ENCODE data around the gene AUH.

AUH gene

DNA sequence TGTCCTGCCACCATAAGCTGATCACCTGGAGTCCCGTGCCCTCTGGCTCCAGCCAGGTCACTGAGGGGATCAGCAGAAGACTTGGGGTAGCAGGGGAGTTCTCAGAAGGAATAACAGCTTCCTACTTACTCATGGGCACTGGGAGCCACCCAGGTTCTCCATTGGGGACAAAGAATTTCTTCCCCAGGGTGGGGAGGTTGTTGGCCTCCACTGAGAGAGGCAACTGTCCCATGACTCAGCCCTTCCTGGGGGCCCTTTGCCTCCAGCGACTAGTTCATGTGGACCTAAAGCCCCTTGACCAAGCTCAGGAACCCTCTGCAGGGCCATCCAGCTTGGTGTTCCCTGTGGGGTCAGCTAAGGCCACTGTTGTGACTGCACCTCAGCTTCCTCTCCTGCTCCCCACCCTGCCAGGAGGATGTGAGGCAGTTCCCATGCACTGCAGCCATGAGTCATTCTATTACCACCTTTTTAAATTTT, 175.0 kb downstream of the AUH start:
- Mint-ChIP-seq H3K27me3 (no peaks in the 10 kb centered on the region), H3K4me3 (no peak overlapping the region), H3K27ac (peak overlapping the region; percentile 72), H3K9me3 (ENCODE audit: low read depth) (no peaks in the 10 kb centered on the region), H3K36me3 (peaks cover 2% of the 10 kb centered on the region), H3K4me1 (ENCODE audit: low read depth) (peaks cover 24% of the 10 kb centered on the region)

DNA sequence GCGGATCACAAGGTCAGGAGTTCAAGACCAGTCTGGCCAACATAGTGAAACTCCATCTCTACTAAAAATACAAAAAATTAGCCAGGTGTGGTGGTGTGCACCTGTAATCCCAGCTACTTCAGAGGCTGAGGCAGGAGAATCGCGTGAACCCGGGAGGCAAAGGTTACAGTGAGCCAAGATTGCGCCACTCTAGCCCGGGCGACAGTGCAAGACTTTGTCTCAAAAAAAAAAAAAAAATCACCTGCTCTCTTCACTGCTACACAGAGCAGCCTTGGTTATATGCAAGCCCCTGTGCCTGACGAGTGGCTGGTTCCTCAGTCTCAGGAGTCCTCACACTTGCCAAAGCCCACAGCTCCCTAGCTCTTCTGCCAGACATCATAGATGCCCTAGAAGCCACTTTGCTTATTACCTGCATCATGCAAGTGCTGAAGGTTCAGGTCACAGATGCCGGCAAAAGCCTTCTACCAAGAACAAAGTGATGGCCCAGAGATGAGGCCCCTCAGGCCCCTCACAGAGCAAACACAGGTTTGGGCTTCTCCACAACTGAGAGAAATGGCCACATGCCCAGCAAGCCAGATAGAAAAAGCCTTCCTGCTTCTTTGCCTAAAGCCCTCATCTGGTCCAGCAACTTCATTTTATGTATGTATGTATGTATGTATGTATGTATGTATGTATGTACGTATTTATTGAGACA, 176.4 kb downstream of the AUH start:
- H3K4me3 Mint-ChIP-seq: no peak overlapping the region
- H3K9me3 Mint-ChIP-seq (ENCODE audit: low read depth): no peaks in the 10 kb centered on the region
- no peaks in the 10 kb centered on the region for H3K27me3 Mint-ChIP-seq
- peak overlapping the region; percentile 61 for H3K27ac Mint-ChIP-seq
- H3K4me1 Mint-ChIP-seq (ENCODE audit: low read depth): peaks cover 14% of the 10 kb centered on the region
- H3K36me3 Mint-ChIP-seq: peaks cover 2% of the 10 kb centered on the region

DNA sequence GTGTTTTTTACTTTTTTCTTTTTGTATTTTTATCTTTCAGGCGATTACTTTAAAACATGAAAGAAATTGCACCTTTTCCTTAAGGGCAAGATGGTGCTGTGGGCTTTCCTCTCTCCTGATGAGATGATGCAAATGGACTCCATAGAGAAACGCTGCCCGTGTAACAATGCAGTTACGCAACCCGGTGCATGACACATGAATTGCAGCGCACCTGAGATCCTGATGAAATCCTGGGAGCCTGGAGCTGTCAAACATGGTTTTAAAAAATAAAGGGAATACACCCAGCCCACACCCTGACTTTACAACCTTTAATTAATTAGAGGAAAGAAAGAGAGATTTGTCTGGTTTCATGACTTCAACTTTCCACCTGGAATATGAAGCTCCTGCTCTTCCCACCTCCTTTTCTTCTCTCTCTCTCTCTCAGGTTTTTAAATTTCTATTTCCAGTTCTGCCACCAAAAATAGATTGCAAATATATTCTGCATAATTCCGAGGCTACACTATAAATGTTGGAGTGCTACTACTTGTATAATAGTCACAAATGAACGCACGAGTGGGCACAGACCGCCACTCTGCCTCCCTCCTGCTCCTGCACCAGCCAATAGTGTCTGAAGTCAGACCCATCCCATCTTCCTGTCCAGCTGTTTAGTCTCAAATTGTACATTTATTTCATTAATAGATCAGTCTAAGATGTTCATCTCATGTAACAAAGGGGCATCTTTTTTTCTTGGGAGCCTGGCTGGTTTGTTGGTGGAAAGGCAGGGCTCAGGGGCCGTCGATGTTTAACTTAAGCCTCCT, 179.1 kb downstream of the AUH start:
- H3K4me1 Mint-ChIP-seq (ENCODE audit: low read depth): peaks cover 15% of the 10 kb centered on the region
- no peak overlapping the region for H3K4me3 Mint-ChIP-seq
- H3K27ac Mint-ChIP-seq: peak overlapping the region; percentile 29
- H3K27me3 Mint-ChIP-seq: no peaks in the 10 kb centered on the region
- H3K9me3 Mint-ChIP-seq (ENCODE audit: low read depth): no peaks in the 10 kb centered on the region
- H3K36me3 Mint-ChIP-seq: peaks cover 2% of the 10 kb centered on the region

DNA sequence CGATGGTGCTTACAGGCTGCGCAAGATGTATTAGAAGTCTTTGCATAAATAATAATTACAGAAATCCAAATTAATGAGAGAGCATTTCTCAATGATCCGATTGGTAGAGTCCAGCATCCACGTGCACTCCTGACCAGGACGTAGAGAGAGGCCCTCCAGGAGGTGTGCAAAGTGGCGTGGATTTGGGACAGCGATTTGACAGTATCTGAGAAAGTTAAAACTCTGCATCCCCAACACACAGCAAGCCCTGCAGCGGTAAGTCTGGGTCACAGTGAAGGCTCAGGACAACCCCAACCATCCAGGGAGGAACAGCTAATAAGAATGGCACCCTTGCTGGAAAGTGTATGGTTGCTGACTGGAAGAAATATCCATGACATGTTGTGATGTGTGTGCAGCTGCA, 180.2 kb downstream of the AUH start:
- Mint-ChIP-seq H3K27me3 (no peaks in the 10 kb centered on the region), H3K4me1 (ENCODE audit: low read depth) (peaks cover 17% of the 10 kb centered on the region)

DNA sequence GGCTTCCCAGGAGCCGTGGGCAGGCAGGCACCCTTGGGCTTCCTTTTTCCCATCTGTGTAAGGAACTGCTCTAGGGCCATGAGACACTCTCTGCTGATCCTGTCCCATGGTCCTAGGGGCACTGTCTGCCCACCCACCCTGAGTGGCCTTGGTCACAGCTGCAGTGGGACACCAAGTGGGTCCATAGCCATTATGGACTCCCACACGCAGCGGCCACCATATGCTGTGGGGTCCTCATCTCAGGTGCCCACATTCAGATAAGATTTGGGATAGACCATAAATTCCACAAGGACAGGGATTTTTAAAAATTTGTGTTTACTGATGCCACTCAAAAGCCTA, 180.8 kb downstream of the AUH start:
- no peaks in the 10 kb centered on the region for H3K27me3 Mint-ChIP-seq
- peaks cover 21% of the 10 kb centered on the region for H3K4me1 Mint-ChIP-seq (ENCODE audit: low read depth)
- H3K27ac Mint-ChIP-seq: no peak overlapping the region
- H3K4me3 Mint-ChIP-seq: no peak overlapping the region
- H3K36me3 Mint-ChIP-seq: peaks cover 2% of the 10 kb centered on the region
- no peaks in the 10 kb centered on the region for H3K9me3 Mint-ChIP-seq (ENCODE audit: low read depth)

More for the DNA sequence above, 180.2 kb downstream of the AUH start:
- Mint-ChIP-seq H3K36me3 (peaks cover 2% of the 10 kb centered on the region), H3K27ac (no peak overlapping the region), H3K4me3 (no peak overlapping the region), H3K9me3 (ENCODE audit: low read depth) (no peaks in the 10 kb centered on the region)

DNA sequence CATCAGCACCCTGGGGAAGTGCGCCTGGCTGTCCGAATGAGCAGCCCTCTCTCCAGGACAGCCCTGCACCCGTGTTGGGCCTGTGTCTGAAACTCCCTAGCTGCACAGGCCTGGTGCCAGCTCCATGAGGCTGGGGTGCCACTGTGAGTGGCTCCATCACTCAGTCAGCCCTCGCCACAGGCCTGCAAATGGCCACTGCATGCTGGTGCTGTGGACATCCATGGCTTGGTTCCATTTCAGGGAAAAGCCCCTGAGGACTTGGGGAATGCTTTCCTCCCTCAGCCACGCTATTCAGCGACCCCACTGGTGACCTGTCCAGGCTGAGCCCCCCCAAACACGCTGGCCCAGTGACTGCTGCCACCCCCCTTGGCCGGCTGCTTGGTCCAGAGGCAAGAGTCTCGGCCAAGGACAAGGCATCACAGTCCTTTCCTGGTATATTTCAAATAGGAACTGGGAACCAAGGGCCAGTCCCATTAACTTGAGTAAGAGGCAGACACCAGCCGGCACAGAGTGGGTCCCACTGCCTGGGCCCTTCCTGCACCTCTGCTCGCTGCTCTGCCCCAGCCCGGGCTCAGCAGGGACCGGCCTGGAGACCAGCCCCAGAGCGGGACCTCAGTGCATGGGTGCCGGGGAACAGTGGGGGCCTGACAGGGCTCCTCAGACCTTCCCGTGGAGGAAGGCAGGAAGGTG, 181.3 kb downstream of the AUH start:
- peaks cover 2% of the 10 kb centered on the region for H3K36me3 Mint-ChIP-seq
- peak overlapping the region; percentile 75 for H3K27ac Mint-ChIP-seq
- H3K9me3 Mint-ChIP-seq (ENCODE audit: low read depth): no peaks in the 10 kb centered on the region
- no peak overlapping the region for H3K4me3 Mint-ChIP-seq
- H3K27me3 Mint-ChIP-seq: no peaks in the 10 kb centered on the region
- H3K4me1 Mint-ChIP-seq (ENCODE audit: low read depth): peaks cover 26% of the 10 kb centered on the region

DNA sequence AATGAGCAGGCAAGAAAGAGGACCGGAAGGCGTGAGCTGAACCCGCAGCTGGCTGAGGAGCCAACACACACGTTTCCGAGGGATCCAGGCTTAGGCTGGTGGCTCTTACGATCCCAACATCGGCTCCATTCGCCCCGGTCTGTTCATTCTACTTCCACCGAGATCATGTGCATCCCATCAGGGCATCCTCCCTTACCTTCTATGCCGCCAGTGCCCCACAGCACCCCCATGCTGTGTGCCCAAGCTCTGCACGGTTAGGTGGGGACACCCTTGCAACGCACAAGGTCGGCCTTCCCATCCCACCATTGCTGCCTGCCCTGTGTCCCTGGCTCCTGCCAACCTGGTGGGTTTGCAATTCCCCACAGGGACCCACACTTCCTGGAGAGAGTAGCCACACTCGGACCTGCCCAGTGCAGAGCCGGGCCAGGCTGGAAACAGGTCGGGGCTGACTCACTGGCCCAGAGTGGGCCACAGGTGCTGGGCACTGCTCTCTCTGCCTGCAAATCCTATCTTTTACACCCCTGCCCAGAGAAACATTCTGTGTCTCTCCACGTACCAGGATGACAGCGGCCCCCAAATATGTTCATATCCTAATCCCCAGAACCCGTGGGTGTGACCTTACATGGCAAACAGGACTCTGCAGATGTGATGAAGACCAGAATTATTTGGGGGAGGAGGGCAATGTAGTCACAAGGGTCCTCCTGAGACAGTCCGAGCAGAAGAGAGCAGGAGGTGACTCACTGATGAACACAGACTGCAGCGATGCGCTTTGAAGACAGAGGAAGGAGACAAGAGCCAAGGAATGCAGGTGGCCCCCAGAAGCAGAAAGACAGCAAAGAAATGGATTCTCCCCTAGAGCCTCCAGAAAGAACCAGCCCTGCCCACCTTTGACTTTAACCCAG, 182.2 kb downstream of the AUH start:
- no peak overlapping the region for H3K4me3 Mint-ChIP-seq
- H3K36me3 Mint-ChIP-seq: peaks cover 2% of the 10 kb centered on the region
- H3K9me3 Mint-ChIP-seq (ENCODE audit: low read depth): no peaks in the 10 kb centered on the region
- peaks cover 33% of the 10 kb centered on the region for H3K4me1 Mint-ChIP-seq (ENCODE audit: low read depth)
- peak overlapping the region; percentile 75 for H3K27ac Mint-ChIP-seq
- no peaks in the 10 kb centered on the region for H3K27me3 Mint-ChIP-seq

DNA sequence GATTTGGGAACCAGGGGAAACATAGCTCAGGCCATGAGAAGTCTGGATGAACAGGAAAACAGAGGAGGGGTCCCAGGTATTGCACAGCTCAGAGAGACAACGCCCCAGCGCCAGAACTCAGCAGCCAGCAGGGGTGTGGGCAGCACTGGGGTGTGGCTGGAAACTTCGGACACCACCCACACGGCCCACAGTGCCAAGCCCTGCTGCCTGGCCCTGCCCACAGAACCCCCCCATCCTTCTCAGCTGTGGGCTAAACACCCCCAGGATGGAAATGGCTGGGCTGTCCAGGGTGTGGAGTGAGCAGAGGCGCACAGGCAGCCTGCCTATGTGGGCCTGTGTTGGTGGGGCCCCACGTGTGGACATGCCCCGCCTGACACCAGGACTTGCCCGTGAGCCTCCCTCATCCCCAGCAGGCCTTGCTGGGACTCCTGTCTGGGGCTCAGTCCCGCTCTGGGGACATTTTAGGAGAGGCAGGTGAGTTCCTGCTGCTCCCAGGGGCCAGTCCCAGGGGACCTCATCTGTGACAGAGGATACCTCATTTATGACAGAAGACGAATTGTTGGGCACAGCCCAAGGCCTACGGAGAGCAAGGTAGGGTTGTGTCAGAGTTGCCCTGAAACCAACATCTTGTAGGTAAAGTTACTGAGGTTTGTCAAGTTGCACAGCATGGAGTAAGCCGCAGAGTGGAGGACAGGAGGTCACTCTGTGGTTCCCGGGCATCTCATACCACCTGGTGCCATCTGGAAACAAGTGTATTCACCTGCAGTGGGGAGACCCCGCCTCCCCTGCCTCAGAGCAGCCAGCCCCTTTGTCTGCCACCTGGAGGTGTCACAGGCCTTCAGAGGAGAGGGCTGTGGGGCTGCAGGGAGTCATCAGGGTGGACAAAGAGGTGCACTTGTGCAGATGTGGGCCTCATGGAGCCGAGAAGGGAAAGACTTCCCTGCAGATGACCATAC, 183.2 kb downstream of the AUH start:
- Mint-ChIP-seq H3K27ac (peak overlapping the region; percentile 94), H3K4me1 (ENCODE audit: low read depth) (peaks cover 40% of the 10 kb centered on the region), H3K27me3 (no peaks in the 10 kb centered on the region), H3K36me3 (peaks cover 2% of the 10 kb centered on the region), H3K9me3 (ENCODE audit: low read depth) (no peaks in the 10 kb centered on the region), H3K4me3 (no peak overlapping the region)

DNA sequence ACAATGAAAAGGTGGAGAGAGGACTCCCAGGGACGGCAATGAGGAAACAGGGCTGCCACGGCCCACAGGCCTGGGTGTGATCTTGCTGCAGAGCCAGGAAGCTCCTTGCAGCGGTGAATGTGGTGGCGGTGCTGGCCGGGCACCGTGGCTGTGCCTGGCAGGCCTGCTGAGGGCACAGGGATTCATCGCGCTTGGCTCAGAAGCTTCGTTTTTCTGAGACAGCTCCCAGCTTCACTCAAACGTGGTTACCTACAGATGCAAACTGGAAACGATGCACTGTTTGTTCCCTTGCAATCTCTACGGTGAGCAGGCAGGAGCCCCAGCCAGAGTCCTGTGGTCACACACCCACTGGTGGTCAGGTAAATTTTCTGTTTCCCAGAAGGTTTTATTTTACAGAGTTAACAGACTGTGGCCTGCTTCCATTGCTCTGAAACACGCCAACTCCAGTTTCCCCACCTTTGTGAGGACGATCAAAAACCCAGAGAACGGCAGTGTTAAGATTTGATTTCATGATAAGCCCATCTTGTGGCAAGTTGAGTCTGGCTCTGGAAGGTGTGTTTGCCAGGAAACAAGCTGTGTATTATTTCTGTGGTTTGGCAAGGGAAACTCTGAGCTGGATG, 183.9 kb downstream of the AUH start:
- H3K36me3 Mint-ChIP-seq: peaks cover 1% of the 10 kb centered on the region
- peaks cover under 1% of the 10 kb centered on the region for H3K9me3 Mint-ChIP-seq (ENCODE audit: low read depth)
- H3K4me3 Mint-ChIP-seq: peak overlapping the region; percentile 59
- H3K4me1 Mint-ChIP-seq (ENCODE audit: low read depth): peaks cover 44% of the 10 kb centered on the region
- peak overlapping the region; percentile 94 for H3K27ac Mint-ChIP-seq
- no peaks in the 10 kb centered on the region for H3K27me3 Mint-ChIP-seq

DNA sequence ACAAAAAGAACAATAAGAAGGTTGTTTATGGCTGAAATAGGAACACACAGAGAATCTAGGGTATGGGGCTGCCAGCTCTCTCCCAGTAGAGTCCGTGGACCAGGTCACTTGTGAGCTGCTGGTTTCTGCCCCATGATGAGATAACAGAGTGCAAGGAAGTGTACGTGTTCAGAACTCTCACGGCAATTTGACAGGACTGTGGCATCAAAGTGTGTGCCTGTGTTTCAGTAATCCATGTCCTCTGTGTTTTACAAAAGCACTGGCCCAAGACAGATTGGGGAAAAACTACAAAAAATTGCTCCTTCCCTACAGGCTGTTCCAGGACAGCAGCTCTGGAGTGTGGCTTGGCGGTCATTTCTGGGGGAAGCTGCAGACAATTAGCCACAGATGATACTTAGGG, 184.6 kb downstream of the AUH start:
- H3K27me3 Mint-ChIP-seq: no peaks in the 10 kb centered on the region
- H3K4me3 Mint-ChIP-seq: peak overlapping the region; percentile 59
- peak overlapping the region; percentile 94 for H3K27ac Mint-ChIP-seq
- H3K36me3 Mint-ChIP-seq: no peaks in the 10 kb centered on the region
- H3K9me3 Mint-ChIP-seq (ENCODE audit: low read depth): peaks cover 8% of the 10 kb centered on the region
- peaks cover 48% of the 10 kb centered on the region for H3K4me1 Mint-ChIP-seq (ENCODE audit: low read depth)

DNA sequence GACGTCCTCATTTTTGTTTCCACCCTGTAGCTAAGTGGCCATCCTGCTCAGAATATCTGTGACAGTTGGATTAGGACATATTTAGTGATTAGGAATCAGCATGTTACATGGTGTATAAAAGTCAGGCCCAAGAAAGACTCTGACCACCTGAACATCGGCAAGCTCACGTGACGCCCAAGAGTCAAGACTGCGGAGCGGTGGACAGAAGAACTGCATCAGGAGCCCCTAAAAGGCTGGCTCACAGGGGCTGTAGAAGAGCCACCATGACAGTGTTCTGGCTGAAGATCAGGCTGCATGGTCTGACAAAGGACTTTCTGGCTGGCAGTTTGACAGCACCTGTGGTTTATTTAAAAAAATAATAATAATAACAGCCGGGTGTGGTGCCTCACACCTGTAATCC, 185.3 kb downstream of the AUH start:
- Mint-ChIP-seq H3K27me3 (no peaks in the 10 kb centered on the region), H3K4me3 (no peak overlapping the region), H3K9me3 (ENCODE audit: low read depth) (peaks cover 12% of the 10 kb centered on the region), H3K4me1 (ENCODE audit: low read depth) (peaks cover 48% of the 10 kb centered on the region), H3K27ac (peak overlapping the region; percentile 86), H3K36me3 (peaks cover 3% of the 10 kb centered on the region)

DNA sequence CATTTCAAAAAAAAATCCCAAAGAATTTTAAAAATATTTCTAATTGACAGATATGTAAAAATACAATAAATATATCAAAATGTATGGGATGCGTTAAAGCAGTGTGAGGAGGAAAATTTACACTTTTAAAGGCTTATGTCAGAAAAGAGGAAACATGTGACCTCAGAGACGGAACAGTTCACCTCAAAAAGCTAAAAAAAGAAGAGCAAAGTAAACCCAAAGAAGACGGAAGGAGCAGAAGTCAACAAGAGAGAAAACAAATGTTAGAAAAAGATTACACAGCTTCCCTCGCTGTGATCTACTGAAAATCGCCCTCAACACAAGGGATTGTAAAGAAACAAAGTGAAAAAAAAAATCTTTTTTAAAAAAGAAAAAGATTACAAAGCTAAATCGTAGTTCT, 186.9 kb downstream of the AUH start:
- Mint-ChIP-seq H3K27ac (peak overlapping the region; percentile 89), H3K4me3 (peak overlapping the region; percentile 75), H3K4me1 (ENCODE audit: low read depth) (peaks cover 48% of the 10 kb centered on the region), H3K27me3 (no peaks in the 10 kb centered on the region), H3K36me3 (peaks cover 8% of the 10 kb centered on the region), H3K9me3 (ENCODE audit: low read depth) (peaks cover 16% of the 10 kb centered on the region)

DNA sequence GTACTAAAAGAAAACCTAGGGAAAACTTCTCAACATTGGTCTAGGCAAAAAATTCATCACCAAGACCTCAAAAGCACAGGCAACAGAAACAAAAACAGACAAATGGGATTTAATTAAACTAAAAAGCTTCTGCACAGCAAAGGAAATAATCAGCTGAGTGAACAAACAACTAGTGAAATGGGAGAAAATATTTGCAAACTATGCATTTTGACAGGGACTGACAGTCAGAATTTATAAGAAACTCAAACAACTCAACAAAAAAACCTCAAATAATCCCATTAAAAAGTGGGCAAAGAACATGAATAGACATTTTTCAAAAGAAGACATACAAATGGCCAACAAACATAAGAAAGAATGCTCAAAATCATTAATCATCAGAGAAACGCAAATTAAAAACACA, 189.4 kb downstream of the AUH start:
- no peak overlapping the region for H3K4me3 Mint-ChIP-seq
- no peaks in the 10 kb centered on the region for H3K27me3 Mint-ChIP-seq
- H3K36me3 Mint-ChIP-seq: peaks cover 8% of the 10 kb centered on the region
- H3K9me3 Mint-ChIP-seq (ENCODE audit: low read depth): peaks cover 16% of the 10 kb centered on the region
- H3K4me1 Mint-ChIP-seq (ENCODE audit: low read depth): peaks cover 40% of the 10 kb centered on the region
- peak overlapping the region; percentile 8 for H3K27ac Mint-ChIP-seq

All from activated naive CD8-positive, alpha-beta T cell (primary cell).